ENCODE measurements around the gene PIK3C2G.
A peak's percentile ranks its signal among the peaks of the same experiment; 100 is the strongest.

The PIK3C2G gene

GRCh38 chr12:18578191-18578590 is 316.9 kb downstream of the PIK3C2G start:
- H3K4me3 ChIP-seq (ENCODE audit: low read length): no peak overlapping the region
- DNase-seq (ENCODE audit: low read depth, low spot score): no peak

DNA sequence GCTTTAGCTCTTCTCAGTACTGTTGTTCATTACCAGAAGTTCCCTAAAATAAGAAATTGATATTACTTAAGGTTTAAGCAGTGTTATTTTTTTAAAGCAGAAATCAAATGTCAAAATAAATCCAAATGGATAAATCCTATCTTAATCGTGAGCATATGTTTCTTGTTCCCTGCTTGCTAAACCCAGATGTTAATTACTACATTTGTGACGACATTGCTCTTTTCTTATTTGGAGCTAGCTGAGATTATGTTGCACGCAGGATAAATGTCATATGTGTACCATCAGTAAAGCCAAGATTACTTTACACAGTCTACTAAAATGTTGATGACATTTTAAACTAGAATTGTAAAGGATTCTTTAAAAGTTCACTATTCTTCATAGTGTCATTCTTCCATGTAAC is 319.0 kb downstream of the PIK3C2G start:
- H3K4me3 ChIP-seq (ENCODE audit: low read length): no peak overlapping the region
- no peak for DNase-seq (ENCODE audit: low read depth, low spot score)

DNA sequence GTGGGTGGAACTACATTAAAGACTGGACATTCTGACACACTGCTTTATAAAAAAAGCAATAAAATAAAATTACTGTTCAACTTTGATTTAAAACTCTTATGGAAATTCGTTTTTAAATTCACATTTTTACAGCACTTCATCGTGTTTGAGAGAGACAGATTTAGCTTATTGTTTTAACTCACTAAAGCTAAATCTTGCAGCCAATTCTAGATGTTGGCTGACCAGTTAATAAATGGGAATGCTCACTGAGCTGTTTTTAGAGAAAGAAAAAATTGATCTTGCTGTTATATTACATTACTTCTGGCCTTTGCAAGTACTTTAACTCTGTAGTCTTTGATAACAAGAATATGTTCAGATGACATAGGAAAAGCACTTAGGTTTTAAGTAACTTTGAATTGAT is 319.4 kb downstream of the PIK3C2G start:
- no peak for DNase-seq (ENCODE audit: low read depth, low spot score)
- H3K4me3 ChIP-seq (ENCODE audit: low read length): no peak overlapping the region

GRCh38 chr12:18581232-18581962 is 320.1 kb downstream of the PIK3C2G start:
- no peak for DNase-seq (ENCODE audit: low read depth, low spot score)
- H3K4me3 ChIP-seq (ENCODE audit: low read length): no peak overlapping the region

GRCh38 chr12:18583655-18584054 is 322.3 kb downstream of the PIK3C2G start:
- H3K4me3 ChIP-seq (ENCODE audit: low read length): no peak overlapping the region
- DNase-seq (ENCODE audit: low read depth, low spot score): no peak

GRCh38 chr12:18586581-18586980 is 325.3 kb downstream of the PIK3C2G start:
- no peak for DNase-seq (ENCODE audit: low read depth, low spot score)
- no peak overlapping the region for H3K4me3 ChIP-seq (ENCODE audit: low read length)

- DNase-seq (ENCODE audit: low read depth, low spot score): no peak
- no peak overlapping the region for H3K4me3 ChIP-seq (ENCODE audit: low read length)
Observed at GRCh38 chr12:18589316-18589715, 328.0 kb downstream of the PIK3C2G start.

DNA sequence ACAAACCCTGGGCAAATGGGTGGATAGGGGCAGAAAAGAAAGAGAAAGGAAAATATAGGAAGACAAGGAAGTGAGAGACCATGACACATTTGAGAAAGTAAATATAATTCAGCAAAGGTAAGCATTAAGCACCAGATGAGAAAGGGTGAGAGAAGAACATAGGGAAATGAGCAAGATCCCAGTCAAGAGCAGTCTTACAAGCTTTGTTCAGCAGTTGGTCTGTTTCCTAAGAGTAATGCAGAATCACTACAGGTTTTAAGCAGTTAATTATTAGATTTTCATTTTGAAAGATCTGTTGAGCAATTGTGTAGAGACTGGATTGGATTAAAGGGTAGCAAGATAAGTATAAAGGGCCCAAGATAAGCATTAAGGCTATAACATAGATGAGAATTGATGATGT is 330.2 kb downstream of the PIK3C2G start:
- no peak for DNase-seq (ENCODE audit: low read depth, low spot score)
- no peak overlapping the region for H3K4me3 ChIP-seq (ENCODE audit: low read length)

DNA sequence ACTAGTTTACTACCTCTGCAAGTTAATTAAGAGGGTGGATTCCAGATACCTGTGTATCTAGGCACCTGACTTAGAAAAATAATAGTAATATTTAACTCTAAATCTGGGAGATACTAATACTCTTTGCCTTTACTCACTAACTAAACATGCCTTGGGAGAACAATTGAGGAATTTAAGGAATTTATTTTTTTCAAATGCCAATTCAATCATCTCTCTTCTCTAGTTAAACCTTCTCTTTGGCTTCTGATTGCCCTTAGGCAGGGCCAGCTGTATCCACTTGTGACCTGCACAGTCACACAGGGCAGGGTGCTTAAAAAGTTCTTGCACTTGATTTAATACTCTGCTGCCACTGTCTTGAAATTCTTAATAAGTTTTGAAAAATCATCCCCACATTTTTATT is 334.1 kb downstream of the PIK3C2G start:
- no peak overlapping the region for H3K4me3 ChIP-seq (ENCODE audit: low read length)
- DNase-seq (ENCODE audit: low read depth, low spot score): no peak

- no peak overlapping the region for H3K4me3 ChIP-seq (ENCODE audit: low read length)
- DNase-seq (ENCODE audit: low read depth, low spot score): no peak
Observed at GRCh38 chr12:18601962-18602361, 340.6 kb downstream of the PIK3C2G start.

GRCh38 chr12:18612971-18613370 is 351.7 kb downstream of the PIK3C2G start:
- DNase-seq (ENCODE audit: low read depth, low spot score): no peak

GRCh38 chr12:18620986-18621385 is 359.7 kb downstream of the PIK3C2G start:
- H3K4me3 ChIP-seq (ENCODE audit: low read length): no peak overlapping the region
- no peak for DNase-seq (ENCODE audit: low read depth, low spot score)

More at GRCh38 chr12:18612971-18613370, 351.7 kb downstream of the PIK3C2G start:
- H3K4me3 ChIP-seq (ENCODE audit: low read length): no peak overlapping the region

- no peak overlapping the region for H3K4me3 ChIP-seq (ENCODE audit: low read length)
- no peak for DNase-seq (ENCODE audit: low read depth, low spot score)
Observed at GRCh38 chr12:18629445-18629844, 368.1 kb downstream of the PIK3C2G start.

GRCh38 chr12:18629916-18630315 is 368.6 kb downstream of the PIK3C2G start:
- no peak overlapping the region for H3K4me3 ChIP-seq (ENCODE audit: low read length)

GRCh38 chr12:18631339-18631738 is 370.0 kb downstream of the PIK3C2G start:
- no peak for DNase-seq (ENCODE audit: low read depth, low spot score)

More at GRCh38 chr12:18629916-18630315, 368.6 kb downstream of the PIK3C2G start:
- DNase-seq (ENCODE audit: low read depth, low spot score): no peak

GRCh38 chr12:18632848-18633247 is 371.5 kb downstream of the PIK3C2G start:
- no peak overlapping the region for H3K4me3 ChIP-seq (ENCODE audit: low read length)

More at GRCh38 chr12:18631339-18631738, 370.0 kb downstream of the PIK3C2G start:
- H3K4me3 ChIP-seq (ENCODE audit: low read length): no peak overlapping the region

GRCh38 chr12:18634382-18634781 is 373.1 kb downstream of the PIK3C2G start:
- no peak overlapping the region for H3K4me3 ChIP-seq (ENCODE audit: low read length)
- DNase-seq (ENCODE audit: low read depth, low spot score): no peak

More at GRCh38 chr12:18632848-18633247, 371.5 kb downstream of the PIK3C2G start:
- no peak for DNase-seq (ENCODE audit: low read depth, low spot score)

DNA sequence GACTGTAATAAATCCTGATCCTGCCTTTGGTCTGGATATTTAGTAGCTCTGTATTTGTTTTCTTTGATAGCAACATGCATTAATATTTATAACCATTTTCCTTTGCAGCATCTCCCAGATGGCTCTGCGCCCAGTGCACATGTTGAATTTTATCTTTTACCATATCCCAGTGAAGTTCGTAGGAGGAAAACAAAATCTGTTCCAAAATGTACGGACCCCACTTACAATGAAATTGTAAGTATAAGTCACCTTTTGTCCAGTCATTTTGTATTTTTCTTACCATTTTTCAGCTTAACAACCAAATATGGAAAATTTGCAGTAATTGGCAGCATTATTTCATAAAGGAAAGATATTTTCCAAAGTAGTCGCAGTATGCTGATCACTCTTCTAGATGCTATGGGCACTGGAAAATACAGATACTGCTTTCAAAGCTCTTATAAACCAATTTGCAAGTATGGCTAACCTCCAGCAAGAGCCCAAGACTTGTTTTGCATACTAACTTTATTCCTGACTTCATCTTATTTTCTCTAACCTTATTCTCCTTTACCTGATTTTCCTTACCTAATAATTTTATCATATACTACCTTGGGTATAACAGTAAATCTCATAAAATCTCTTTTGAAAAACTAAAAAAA is 379.1 kb downstream of the PIK3C2G start:
- no peak overlapping the region for H3K4me3 ChIP-seq (ENCODE audit: low read length)
- DNase-seq (ENCODE audit: low read depth, low spot score): no peak

DNA sequence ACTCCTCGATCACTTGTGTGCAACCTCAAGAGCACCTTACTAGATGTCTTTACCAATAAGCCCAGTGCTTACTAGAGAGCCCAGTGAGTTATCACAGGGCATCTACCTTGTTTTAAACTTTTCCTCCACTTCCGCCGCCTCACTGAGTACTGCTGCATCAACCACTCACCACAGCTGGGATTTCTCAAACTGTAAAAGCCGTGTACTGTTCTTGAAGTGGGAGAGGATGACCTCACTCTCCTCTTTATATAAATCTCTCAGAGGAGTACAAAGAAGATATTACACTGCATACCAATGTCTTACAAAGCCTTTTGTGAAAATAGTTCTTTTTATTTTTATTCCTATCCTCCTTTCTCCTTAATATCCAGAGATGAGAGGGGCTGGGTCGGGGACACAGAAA is 382.4 kb downstream of the PIK3C2G start:
- H3K4me3 ChIP-seq (ENCODE audit: low read length): no peak overlapping the region
- DNase-seq (ENCODE audit: low read depth, low spot score): peak; percentile 7

DNA sequence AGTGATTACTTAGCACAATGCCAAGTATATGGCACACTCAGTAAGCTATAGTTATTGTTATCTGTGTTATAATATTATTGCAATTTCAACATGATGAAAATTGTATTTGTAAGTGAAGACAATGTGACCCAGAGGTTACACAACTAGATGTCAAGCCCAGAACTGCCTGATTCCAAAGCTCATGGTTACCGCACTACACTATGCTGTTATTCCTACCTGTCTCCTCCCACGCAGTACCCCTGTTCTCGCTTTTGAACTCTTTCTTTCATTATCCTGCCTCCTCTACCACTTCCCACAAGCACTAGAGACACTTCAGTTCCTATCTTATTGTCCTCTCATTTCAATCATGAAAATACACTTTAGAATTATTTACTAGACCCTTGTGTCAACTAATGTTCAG is 383.2 kb downstream of the PIK3C2G start:
- H3K4me3 ChIP-seq (ENCODE audit: low read length): no peak overlapping the region
- no peak for DNase-seq (ENCODE audit: low read depth, low spot score)

All from Jurkat, Clone E6-1 (cell line).